Mesodermal cell (in vitro differentiated cells): ENCODE data around the gene FRMPD4.
"Not testable (repeated sequence)": the region's sequence is repeated elsewhere in the genome, so short reads cannot be mapped to it uniquely, and the experiment has no call there.

Experiments used
- H3K27ac ChIP-seq: 2 replicates; pipeline ENCODE4 v1.7.0; 2013; ENCODE audit warnings: mild to moderate bottlenecking, low read depth, low read length, moderate library complexity; ENCODE audit not compliant: severe bottlenecking
- H3K36me3 ChIP-seq: 2 replicates; pipeline ENCODE4 v1.7.1; 2013; ENCODE audit warnings: mild to moderate bottlenecking, low read length, moderate library complexity; ENCODE audit not compliant: control insufficient read depth, insufficient read depth
- H3K4me1 ChIP-seq: one replicate; pipeline ENCODE4 v1.7.1; 2013; ENCODE audit warnings: mild to moderate bottlenecking, low read length; ENCODE audit not compliant: insufficient read depth, control insufficient read depth, poor library complexity, severe bottlenecking
- H3K4me3 ChIP-seq: 2 replicates; pipeline ENCODE4 v1.7.0; 2013; ENCODE audit warnings: low read length, control low read depth, mild to moderate bottlenecking; ENCODE audit not compliant: insufficient read depth, poor library complexity, severe bottlenecking; ENCODE audit errors: extremely low read depth
- H3K9me3 ChIP-seq: 2 replicates; pipeline ENCODE4 v1.7.1; 2013; ENCODE audit warnings: mild to moderate bottlenecking, low read length, moderate library complexity; ENCODE audit not compliant: control insufficient read depth
- WGBS, 2 experiments: methylation state at CpG; one replicate each; pipeline ENCODE4 v1.1.5; 2013; ENCODE audit warnings: missing lambda C conversion rate in 2 of 2; ENCODE audit not compliant: insufficient coverage in 2 of 2; 5-methylcytosine and 5-hydroxymethylcytosine counted together

Gene FRMPD4

GRCh38 chrX:12494400-12495138 lies 356.3 kb downstream of the FRMPD4 start:
- 94 to 96% methylated on average over 5 of the region's 11 CpGs for WGBS, 2 experiments
- H3K27ac ChIP-seq: no peak overlapping the region
- H3K9me3 ChIP-seq: no peaks in the 10 kb centered on the region

GRCh38 chrX:12496343-12496742 lies 358.1 kb downstream of the FRMPD4 start:
- Histone ChIP-seq H3K36me3 (no peaks in the 10 kb centered on the region), H3K9me3 (no peaks in the 10 kb centered on the region), H3K27ac (no peak overlapping the region), H3K4me1 (no peaks in the 10 kb centered on the region), H3K4me3 (no peak overlapping the region)
- 100% methylated on average over 1 of the region's 4 CpGs; no CpG with 5 or more reads in 1 of the 2 experiments for WGBS, 2 experiments

More at GRCh38 chrX:12494400-12495138, 356.3 kb downstream of the FRMPD4 start:
- H3K4me3 ChIP-seq: no peak overlapping the region
- H3K36me3 ChIP-seq: no peaks in the 10 kb centered on the region
- H3K4me1 ChIP-seq: no peaks in the 10 kb centered on the region

- WGBS, 2 experiments: 36 to 45% methylated on average over 2 to 3 of the region's 8 CpGs
- no peaks in the 10 kb centered on the region for H3K36me3 ChIP-seq
- no peak overlapping the region for H3K4me3 ChIP-seq
- H3K27ac ChIP-seq: no peak overlapping the region
- H3K4me1 ChIP-seq: no peaks in the 10 kb centered on the region
- no peaks in the 10 kb centered on the region for H3K9me3 ChIP-seq
These were observed 359.7 kb downstream of the FRMPD4 start for GRCh38 chrX:12497832-12498591.

- Histone ChIP-seq H3K4me1 (no peaks in the 10 kb centered on the region), H3K9me3 (no peaks in the 10 kb centered on the region), H3K27ac (no peak overlapping the region), H3K36me3 (no peaks in the 10 kb centered on the region), H3K4me3 (no peak overlapping the region)
- 100% methylated on average over 1 of the region's 3 CpGs for WGBS, 2 experiments
These were observed 366.9 kb downstream of the FRMPD4 start for GRCh38 chrX:12505127-12505526.

- H3K4me3 ChIP-seq, H3K36me3 ChIP-seq, H3K27ac ChIP-seq, H3K9me3 ChIP-seq, H3K4me1 ChIP-seq: not testable (repeated sequence)
- no CpG with 5 or more reads among the region's 2 CpGs for WGBS, 2 experiments
These were observed 377.1 kb downstream of the FRMPD4 start for GRCh38 chrX:12515384-12515783.

GRCh38 chrX:12526306-12526705 lies 388.0 kb downstream of the FRMPD4 start:
- no peaks in the 10 kb centered on the region for H3K36me3 ChIP-seq
- H3K27ac ChIP-seq: no peak overlapping the region
- no peaks in the 10 kb centered on the region for H3K9me3 ChIP-seq
- WGBS, 2 experiments: 29% methylated on average over 3 of the region's 5 CpGs; no CpG with 5 or more reads in 1 of the 2 experiments
- H3K4me1 ChIP-seq: no peaks in the 10 kb centered on the region
- no peak overlapping the region for H3K4me3 ChIP-seq

GRCh38 chrX:12538096-12538495 lies 399.8 kb downstream of the FRMPD4 start:
- not testable (repeated sequence) for H3K9me3 ChIP-seq, H3K27ac ChIP-seq, H3K36me3 ChIP-seq, H3K4me3 ChIP-seq, H3K4me1 ChIP-seq
- 89% methylated on average over 5 of the region's 11 CpGs; no CpG with 5 or more reads in 1 of the 2 experiments for WGBS, 2 experiments

GRCh38 chrX:12542251-12542650 lies 404.0 kb downstream of the FRMPD4 start:
- not testable (repeated sequence) for H3K9me3 ChIP-seq, H3K4me1 ChIP-seq, H3K27ac ChIP-seq, H3K4me3 ChIP-seq, H3K36me3 ChIP-seq
- WGBS, 2 experiments: no CpG with 5 or more reads among the region's 3 CpGs

GRCh38 chrX:12548341-12548740 lies 410.1 kb downstream of the FRMPD4 start:
- no peaks in the 10 kb centered on the region for H3K9me3 ChIP-seq
- WGBS, 2 experiments: 94% methylated on average over 2 of the region's 3 CpGs; no CpG with 5 or more reads in 1 of the 2 experiments
- H3K4me3 ChIP-seq: no peak overlapping the region
- H3K27ac ChIP-seq: no peak overlapping the region
- H3K36me3 ChIP-seq: no peaks in the 10 kb centered on the region
- H3K4me1 ChIP-seq: no peaks in the 10 kb centered on the region

GRCh38 chrX:12548746-12549145 lies 410.5 kb downstream of the FRMPD4 start:
- no peaks in the 10 kb centered on the region for H3K36me3 ChIP-seq
- no CpG with 5 or more reads among the region's 1 CpG for WGBS, 2 experiments
- H3K9me3 ChIP-seq: no peaks in the 10 kb centered on the region
- no peaks in the 10 kb centered on the region for H3K4me1 ChIP-seq
- H3K27ac ChIP-seq: no peak overlapping the region
- H3K4me3 ChIP-seq: no peak overlapping the region

- no peaks in the 10 kb centered on the region for H3K9me3 ChIP-seq
- no peaks in the 10 kb centered on the region for H3K36me3 ChIP-seq
- H3K27ac ChIP-seq: no peak overlapping the region
- H3K4me3 ChIP-seq: no peak overlapping the region
- H3K4me1 ChIP-seq: no peaks in the 10 kb centered on the region
These were observed 415.9 kb downstream of the FRMPD4 start for GRCh38 chrX:12554206-12554605.
